ENCODE data around the gene CLINT1. TPM values are rescaled to one million over a fixed set of nuclear protein-coding genes. Genes with fewer than 3 reads are reported as not detected.
"Not testable (repeated sequence)": the region's sequence is repeated elsewhere in the genome, so short reads cannot be mapped to it uniquely, and the experiment has no call there.

The CLINT1 gene
- total and polyA plus RNA-seq, 5 experiments from 2014 or later: 64.7 to 75.5 (median 65.7) TPM

- DNase-seq (peak in 3 of 10 donors; percentile 16 to 28 (median 20)), ATAC-seq (peak; percentile 14 to 26)
- POLR2A ChIA-PET: interaction anchor here (0.7 to 1.2 kb wide), 2 partner anchors 127 to 206 kb away, joined by 3 to 5 read pairs; partner anchors contain the start of gene THG1L
- Mint-ChIP-seq H3K27ac (peak overlapping the region; percentile 75 to 98 (median 94)), H3K4me3 (peak overlapping the region; percentile 90 to 99 (median 97)), H3K27me3 (no peaks in the 10 kb centered on the region), H3K9me3 (no peaks in the 10 kb centered on the region), H3K4me1 (peaks cover 35 to 75% (median 72%) of the 10 kb centered on the region in 4 donors), H3K36me3 (peaks cover 0 to 19% (median 0%) of the 10 kb centered on the region in 3 donors)
Measured at GRCh38 chr5:157857816-157858526, 974 bp downstream of the CLINT1 start.

GRCh38 chr5:157855404-157855994, 3.4 kb downstream of the CLINT1 start:
- Mint-ChIP-seq H3K9me3 (no peaks in the 10 kb centered on the region), H3K36me3 (peaks cover 0 to 23% (median 0%) of the 10 kb centered on the region in 3 donors), H3K27me3 (no peaks in the 10 kb centered on the region), H3K4me1 (peaks cover 32 to 78% (median 73%) of the 10 kb centered on the region in 4 donors), H3K4me3 (peak overlapping the region in 8 of 10 donors; percentile 1 to 67 (median 36)), H3K27ac (peak overlapping the region; percentile 14 to 84 (median 60))
- ATAC-seq (no peak), DNase-seq (peak in 2 of 10 donors; percentile 14 to 20)
- POLR2A ChIA-PET: interaction anchor here (0.7 kb wide), 1 partner anchor 11 kb away, joined by 3 read pairs; no protein-coding TSS in a partner anchor

- H3K4me1 Mint-ChIP-seq: peaks cover 27 to 69% (median 67%) of the 10 kb centered on the region in 4 donors
Measured at GRCh38 chr5:157853365-157853764, 5.6 kb downstream of the CLINT1 start.

GRCh38 chr5:157845914-157846598, 12.9 kb downstream of the CLINT1 start:
- DNase-seq (no peak), ATAC-seq (no peak)
- H3K36me3 Mint-ChIP-seq: peaks cover 0 to 32% (median 12%) of the 10 kb centered on the region in 3 donors
- no peak overlapping the region for H3K27ac Mint-ChIP-seq
- H3K4me3 Mint-ChIP-seq: no peak overlapping the region
- H3K27me3 Mint-ChIP-seq: no peaks in the 10 kb centered on the region
- POLR2A ChIA-PET: no interaction called here
- no peaks in the 10 kb centered on the region for H3K9me3 Mint-ChIP-seq
- peaks cover 15 to 46% (median 36%) of the 10 kb centered on the region in 4 donors for H3K4me1 Mint-ChIP-seq

More at GRCh38 chr5:157853365-157853764, 5.6 kb downstream of the CLINT1 start:
- DNase-seq, H3K4me3 Mint-ChIP-seq, H3K9me3 Mint-ChIP-seq, H3K27me3 Mint-ChIP-seq, POLR2A ChIA-PET, ATAC-seq: not testable (repeated sequence)
- Mint-ChIP-seq H3K36me3 (peaks cover 0 to 33% (median 0%) of the 10 kb centered on the region in 3 donors), H3K27ac (peak overlapping the region in 1 of 10 donors; percentile 66)

- ATAC-seq (no peak), DNase-seq (no peak)
- Mint-ChIP-seq H3K36me3 (peaks cover 0 to 35% (median 12%) of the 10 kb centered on the region in 3 donors), H3K27ac (peak overlapping the region in 1 of 10 donors; percentile 6), H3K9me3 (no peaks in the 10 kb centered on the region), H3K27me3 (no peaks in the 10 kb centered on the region), H3K4me3 (no peak overlapping the region), H3K4me1 (peaks cover 16 to 40% (median 36%) of the 10 kb centered on the region in 4 donors)
- POLR2A ChIA-PET: no interaction called here
Measured at GRCh38 chr5:157842787-157843186, 16.2 kb downstream of the CLINT1 start.

- H3K9me3 Mint-ChIP-seq: no peaks in the 10 kb centered on the region
- POLR2A ChIA-PET: no interaction called here
- DNase-seq: no peak
- peaks cover 16 to 40% (median 39%) of the 10 kb centered on the region in 4 donors for H3K4me1 Mint-ChIP-seq
- no peak overlapping the region for H3K27ac Mint-ChIP-seq
- no peak overlapping the region for H3K4me3 Mint-ChIP-seq
- ATAC-seq: no peak
- H3K27me3 Mint-ChIP-seq: no peaks in the 10 kb centered on the region
- peaks cover 0 to 34% (median 7%) of the 10 kb centered on the region in 3 donors for H3K36me3 Mint-ChIP-seq
Measured at GRCh38 chr5:157842185-157842584, 16.8 kb downstream of the CLINT1 start.

- Mint-ChIP-seq H3K9me3 (no peaks in the 10 kb centered on the region), H3K4me1 (peaks cover 24 to 44% (median 42%) of the 10 kb centered on the region in 4 donors), H3K36me3 (peaks cover 0 to 29% (median 5%) of the 10 kb centered on the region in 3 donors), H3K27me3 (no peaks in the 10 kb centered on the region), H3K27ac (no peak overlapping the region), H3K4me3 (no peak overlapping the region)
- POLR2A ChIA-PET: no interaction called here
- DNase-seq (no peak), ATAC-seq (no peak)
Measured at GRCh38 chr5:157839157-157839795, 19.7 kb downstream of the CLINT1 start.

- H3K4me1 Mint-ChIP-seq: peaks cover 31 to 57% (median 51%) of the 10 kb centered on the region in 4 donors
- ATAC-seq: no peak
Measured at GRCh38 chr5:157836121-157836753, 22.7 kb downstream of the CLINT1 start.

GRCh38 chr5:157835041-157835440, 23.9 kb downstream of the CLINT1 start:
- Mint-ChIP-seq H3K9me3 (no peaks in the 10 kb centered on the region), H3K27ac (peak overlapping the region in 1 of 10 donors; percentile 44), H3K4me1 (peaks cover 27 to 57% (median 48%) of the 10 kb centered on the region in 4 donors), H3K4me3 (no peak overlapping the region), H3K36me3 (peaks cover 0 to 27% (median 3%) of the 10 kb centered on the region in 3 donors), H3K27me3 (no peaks in the 10 kb centered on the region)
- ATAC-seq: no peak
- POLR2A ChIA-PET: no interaction called here
- no peak for DNase-seq

More at GRCh38 chr5:157836121-157836753, 22.7 kb downstream of the CLINT1 start:
- Mint-ChIP-seq H3K36me3 (peaks cover 0 to 30% (median 3%) of the 10 kb centered on the region in 3 donors), H3K4me3 (no peak overlapping the region), H3K9me3 (no peaks in the 10 kb centered on the region), H3K27ac (peak overlapping the region in 5 of 10 donors; percentile 26 to 68 (median 38)), H3K27me3 (no peaks in the 10 kb centered on the region)
- POLR2A ChIA-PET: no interaction called here
- no peak for DNase-seq

- Mint-ChIP-seq H3K27ac (peak overlapping the region in 4 of 10 donors; percentile 19 to 78 (median 30)), H3K4me3 (peak overlapping the region in 1 of 10 donors; percentile 37), H3K4me1 (peaks cover 22 to 80% (median 48%) of the 10 kb centered on the region in 4 donors), H3K36me3 (peaks cover 0 to 9% (median 0%) of the 10 kb centered on the region in 3 donors), H3K9me3 (no peaks in the 10 kb centered on the region), H3K27me3 (no peaks in the 10 kb centered on the region)
- POLR2A ChIA-PET: no interaction called here
- ATAC-seq (peak; percentile 50 to 54), DNase-seq (no peak)
Measured at GRCh38 chr5:157828944-157829639, 29.9 kb downstream of the CLINT1 start.

All from naive thymus-derived CD8-positive, alpha-beta T cell (primary cell).